Sigmoid colon (tissue), 7 donors: ENCODE data around the gene NFE2. TPM values are rescaled to one million over a fixed set of nuclear protein-coding genes. Genes with fewer than 3 reads are reported as not detected.

Experiments
- DNase-seq: peaks from one replicate; pipeline ENCODE4 v3.0.0-alpha.2; 2019
- H3K27ac ChIP-seq, 4 donors: fragments of 200-600 bp; sonication (generic); one replicate each; pipeline ENCODE4 v1.5.1; 2016 to 2019; ENCODE audit warnings: mild to moderate bottlenecking in 1 of 4
- H3K27me3 ChIP-seq, 3 donors: fragments of 200-600 bp; sonication (generic); one replicate each; pipeline ENCODE4 v1.5.1; 2019; ENCODE audit warnings: mild to moderate bottlenecking in 1 of 3
- H3K36me3 ChIP-seq, 4 donors: fragments of 200-600 bp; sonication (generic); one replicate each; pipeline ENCODE4 v1.5.1; 2016 to 2019
- H3K4me1 ChIP-seq, 4 donors: fragments of 200-600 bp; sonication (generic); one replicate each; pipeline ENCODE4 v1.5.1; 2017 to 2019
- H3K4me3 ChIP-seq, 4 donors: fragments of 200-600 bp; sonication (generic); one replicate each; pipeline ENCODE4 v1.5.1; 2017 to 2019; ENCODE audit warnings: mild to moderate bottlenecking in 2 of 4, moderate library complexity in 1 of 4
- H3K9me3 ChIP-seq, 4 donors: fragments of 200-600 bp in 3 of 4; sonication (generic) in 3 of 4; one replicate each; pipeline versions ENCODE4 v1.5.1 to v1.6.1; 2013 to 2019
- CTCF ChIP-seq, 4 experiments: fragments of 450-650 bp in 3 of 4; fragments of 200-600 bp in 1 of 4; IDR thresholded peaks; one replicate each; pipeline ENCODE4 v1.5.1; 2016 to 2019; ENCODE audit warnings: antibody characterized with exemption in 4 of 4, mild to moderate bottlenecking in 3 of 4, moderate library complexity in 2 of 4
- EP300 ChIP-seq, 4 donors: sonication (generic); formaldehyde crosslinking; IDR thresholded peaks; one replicate each; pipeline ENCODE4 v1.6.1; 2017; ENCODE audit warnings: antibody characterized with exemption in 4 of 4
- POLR2A ChIP-seq, 2 donors: fragments of 450-650 bp; IDR thresholded peaks; one replicate each; pipeline ENCODE4 v1.6.1; 2016; ENCODE audit warnings: antibody characterized with exemption in 2 of 2, mild to moderate bottlenecking in 2 of 2, moderate library complexity in 2 of 2
- POLR2AphosphoS5 ChIP-seq, 4 donors: sonication (generic); formaldehyde crosslinking; IDR thresholded peaks; one replicate each; pipeline ENCODE4 v1.6.1; 2017; ENCODE audit warnings: antibody characterized with exemption in 4 of 4
- WGBS, 2 donors: extraction: QIAGEN DNeasy Blood & Tissue Kit; methylation state at CpG; one replicate each; pipeline ENCODE4 v1.1.7; 2013; 5-methylcytosine and 5-hydroxymethylcytosine counted together
- intact Hi-C: fragments of 100-400 bp; cut with DNase I; formaldehyde crosslinking; loops from one replicate; pipeline ENCODE4 v1.15.1; 2023
- polyA plus RNA-seq, 3 donors: library from polyadenylated mRNA; stranded (reverse); fragments of 200-250 nt; gene quantifications; one replicate each; pipeline ENCODE4 v1.2.3, GENCODE V29; 2013
- total RNA-seq, 4 donors: library from RNA; depleted of rRNA; stranded (reverse); fragments of >200 nt; gene quantifications; one replicate each; pipeline ENCODE4 v1.1.0, GENCODE V29; 2016
- donor health status: healthy with polysubstance abuse.
- donor health status: Bipolar disorder and iron deficiency.
- donor health status: healthy.

NFE2 gene
- total and polyA plus RNA-seq, 7 donors: 0.45 to 0.54 TPM; not detected in 5

GRCh38 chr12:54261815-54262402, 38.9 kb downstream of the NFE2 start:
- H3K36me3 ChIP-seq: peaks cover 0 to 7% (median 0%) of the 10 kb centered on the region in 4 donors
- no peaks in the 10 kb centered on the region for H3K9me3 ChIP-seq
- no peak for TF ChIP-seq EP300 (IDR thresholded peaks at IDR 0.05)
- no peak for TF ChIP-seq POLR2A (IDR thresholded peaks at IDR 0.05)
- TF ChIP-seq CTCF (IDR thresholded peaks at IDR 0.05): no peak
- TF ChIP-seq POLR2AphosphoS5 (IDR thresholded peaks at IDR 0.05): no peak
- 63 to 79% methylated on average over 5 of the region's 5 CpGs for WGBS, 2 donors
- peaks cover 0 to 48% (median 34%) of the 10 kb centered on the region in 4 donors for H3K4me1 ChIP-seq
- no peaks in the 10 kb centered on the region for H3K27me3 ChIP-seq
- DNase-seq: no peak
- intact Hi-C loops: loop anchor here (5.0 kb wide), 1 partner anchor 40 kb away; no protein-coding TSS in a partner anchor
- H3K4me3 ChIP-seq: no peak overlapping the region
- H3K27ac ChIP-seq: peak overlapping the region in 2 of 4 donors; percentile 26 to 35

- Histone ChIP-seq H3K9me3 (no peaks in the 10 kb centered on the region), H3K27ac (peak overlapping the region; percentile 60 to 86 (median 68)), H3K4me3 (peak overlapping the region; percentile 26 to 50 (median 46)), H3K4me1 (peaks cover 0 to 48% (median 34%) of the 10 kb centered on the region in 4 donors), H3K36me3 (peaks cover 0 to 30% (median 8%) of the 10 kb centered on the region in 4 donors), H3K27me3 (no peaks in the 10 kb centered on the region)
- WGBS, 2 donors: 15 to 60% methylated on average over 11 of the region's 11 CpGs
- DNase-seq: peak; percentile 92
- intact Hi-C loops: loop anchor here (5.0 kb wide), 1 partner anchor 37 kb away; no protein-coding TSS in a partner anchor
- no peak for TF ChIP-seq EP300 (IDR thresholded peaks at IDR 0.05)
- TF ChIP-seq POLR2AphosphoS5 (IDR thresholded peaks at IDR 0.05): peak in 2 of 4 donors; percentile 37 to 49
- no peak for TF ChIP-seq CTCF (IDR thresholded peaks at IDR 0.05)
- TF ChIP-seq POLR2A (IDR thresholded peaks at IDR 0.05): no peak
These were observed 41.4 kb downstream of the NFE2 start for GRCh38 chr12:54259194-54260011.

- TF ChIP-seq POLR2A (IDR thresholded peaks at IDR 0.05) (no peak), EP300 (IDR thresholded peaks at IDR 0.05) (no peak), CTCF (IDR thresholded peaks at IDR 0.05) (no peak), POLR2AphosphoS5 (IDR thresholded peaks at IDR 0.05) (no peak)
- DNase-seq: no peak
- no peak overlapping the region for H3K4me3 ChIP-seq
- intact Hi-C loops: no loop called here
- peaks cover 0 to 48% (median 34%) of the 10 kb centered on the region in 4 donors for H3K4me1 ChIP-seq
- no peaks in the 10 kb centered on the region for H3K9me3 ChIP-seq
- peaks cover 0 to 30% (median 8%) of the 10 kb centered on the region in 4 donors for H3K36me3 ChIP-seq
- peak overlapping the region; percentile 60 to 86 (median 68) for H3K27ac ChIP-seq
- no peaks in the 10 kb centered on the region for H3K27me3 ChIP-seq
These were observed 42.6 kb downstream of the NFE2 start for GRCh38 chr12:54258201-54258681.

- Histone ChIP-seq H3K27ac (peak overlapping the region in 3 of 4 donors; percentile 60 to 86 (median 76)), H3K4me1 (peaks cover 0 to 44% (median 28%) of the 10 kb centered on the region in 4 donors), H3K9me3 (no peaks in the 10 kb centered on the region), H3K27me3 (no peaks in the 10 kb centered on the region), H3K4me3 (no peak overlapping the region), H3K36me3 (peaks cover 0 to 34% (median 8%) of the 10 kb centered on the region in 4 donors)
- WGBS, 2 donors: 93 to 97% methylated on average over 8 of the region's 8 CpGs
- TF ChIP-seq CTCF (IDR thresholded peaks at IDR 0.05): no peak
- TF ChIP-seq POLR2AphosphoS5 (IDR thresholded peaks at IDR 0.05): no peak
- TF ChIP-seq POLR2A (IDR thresholded peaks at IDR 0.05): no peak
- TF ChIP-seq EP300 (IDR thresholded peaks at IDR 0.05): no peak
- intact Hi-C loops: no loop called here
- DNase-seq: no peak
These were observed 43.5 kb downstream of the NFE2 start for GRCh38 chr12:54257332-54257731.
